GM18870 (cell line): ENCODE results near the gene TNF.

Source experiments
- ATAC-seq: cut with Tn5 transposase; IDR thresholded peaks from one replicate; pipeline ENCODE4 v1.9.1; 2021; ENCODE audit warnings: moderate library complexity; ENCODE audit not compliant: unreplicated experiment

TNF gene

GRCh38 chr6:31575335-31575901, at the start of gene TNF:
TNF (plus strand) TSS chr6:31575565; CDS start chr6:31575742, 177 bp downstream.
- ATAC-seq, result no peak

DNA sequence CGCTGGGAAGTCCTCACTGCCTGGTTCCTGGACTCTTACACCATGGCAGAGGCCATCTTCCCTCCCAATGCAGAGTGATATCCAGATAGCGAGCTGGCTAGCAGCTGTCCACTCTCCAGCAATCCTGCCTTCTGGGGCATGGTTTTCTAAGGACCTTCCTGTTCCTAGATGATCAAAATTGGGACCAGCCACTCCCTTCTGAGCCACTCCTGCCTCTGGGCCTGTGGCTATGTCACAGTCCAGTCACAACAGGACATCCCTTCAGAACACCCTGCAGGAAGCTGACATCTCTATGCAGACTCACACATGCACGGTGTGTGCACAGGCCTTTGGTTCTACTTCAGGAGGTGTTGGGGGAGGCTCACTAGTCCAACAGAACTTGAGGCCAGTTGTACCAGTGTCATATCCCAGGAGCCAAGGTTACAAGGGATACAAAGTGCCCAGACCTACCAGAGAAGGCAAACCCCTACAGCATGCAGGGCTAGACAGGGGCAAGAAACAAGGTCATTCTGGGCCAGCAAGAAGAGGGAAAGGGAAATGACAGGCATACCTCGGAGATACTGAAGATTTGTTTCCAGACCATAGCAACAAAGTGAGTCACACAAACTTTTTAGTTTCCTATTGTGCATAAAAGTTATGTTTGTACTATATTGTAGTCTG, 49.3 kb upstream of the TNF start:
- ATAC-seq, result no peak

GRCh38 chr6:31528307-31528777, 47.0 kb upstream of the TNF start:
- no peak for ATAC-seq

- no peak for ATAC-seq
These were observed 46.5 kb upstream of the TNF start, which contains the start of gene MCCD1 for GRCh38 chr6:31528821-31529328. MCCD1 (plus strand) TSS chr6:31528962; CDS start chr6:31529015, 53 bp downstream.

- ATAC-seq, result no peak
These were observed 45.8 kb upstream of the TNF start for GRCh38 chr6:31529329-31530150.

GRCh38 chr6:31530659-31531058, 44.7 kb upstream of the TNF start:
- ATAC-seq, result no peak

DNA sequence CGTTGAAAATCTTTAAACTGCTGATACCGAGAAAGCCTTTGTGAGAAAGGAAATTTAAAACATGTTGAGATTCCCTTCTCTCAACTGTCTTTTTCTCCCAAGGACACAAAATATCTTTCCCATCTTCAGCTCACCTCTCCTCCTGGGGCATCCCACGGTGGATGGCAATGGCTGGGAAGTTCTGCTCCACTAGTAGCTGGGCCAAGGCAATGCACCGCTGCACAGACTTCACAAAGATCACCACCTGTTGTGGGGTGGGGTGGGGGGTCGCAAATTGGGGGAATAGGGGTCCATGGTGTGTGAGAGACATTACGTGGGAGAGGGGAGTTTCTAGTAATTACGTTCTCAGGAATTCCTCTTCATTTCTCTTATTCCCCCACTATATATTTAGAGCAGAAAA, 44.2 kb upstream of the TNF start:
- ATAC-seq, result no peak

DNA sequence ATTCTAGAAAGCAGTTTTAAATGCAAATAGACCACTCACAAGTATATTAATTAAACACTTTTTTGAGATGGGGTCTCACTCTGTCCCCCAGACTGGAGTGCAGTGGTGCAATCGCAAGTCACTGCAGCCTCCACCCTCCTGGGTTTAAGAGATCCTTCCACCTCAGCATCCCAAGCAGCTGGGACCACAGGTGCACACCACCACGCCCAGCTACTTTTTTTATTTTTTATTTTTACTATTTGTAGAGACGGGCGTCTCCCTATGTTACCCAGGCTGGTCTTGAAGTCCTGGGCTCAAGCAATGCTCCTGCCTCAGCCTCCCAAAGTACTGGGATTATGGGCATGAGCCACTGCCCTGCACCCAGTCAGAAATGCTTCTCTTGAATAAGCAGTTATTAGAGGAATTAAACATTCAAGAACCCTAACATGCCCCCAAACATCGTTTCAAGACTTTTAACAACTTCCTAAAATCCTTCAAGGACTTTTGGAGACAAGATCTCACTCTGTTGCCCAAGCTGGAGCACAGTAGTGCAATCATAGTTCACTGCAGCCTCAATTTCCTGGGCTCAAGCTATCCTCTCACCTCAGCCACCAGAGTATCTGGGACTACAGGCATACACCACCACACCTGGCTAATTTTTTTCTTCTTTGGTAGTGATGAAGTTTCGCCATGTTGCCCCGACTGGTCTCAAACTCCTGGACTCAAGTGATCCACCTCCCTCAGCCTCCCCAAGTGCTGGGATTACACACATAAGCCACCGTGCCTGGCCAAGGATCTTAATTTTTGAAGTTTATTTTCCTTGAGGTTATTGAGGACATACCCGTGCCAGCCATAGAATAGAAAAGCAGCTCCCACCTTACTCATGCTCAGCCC, 43.4 kb upstream of the TNF start:
- no peak for ATAC-seq

- ATAC-seq, result no peak
These were observed 42.5 kb upstream of the TNF start for GRCh38 chr6:31532644-31533454.

- ATAC-seq, result no peak
These were observed 41.9 kb upstream of the TNF start for GRCh38 chr6:31533455-31533841.

GRCh38 chr6:31534011-31534410, 41.4 kb upstream of the TNF start:
- no peak for ATAC-seq

DNA sequence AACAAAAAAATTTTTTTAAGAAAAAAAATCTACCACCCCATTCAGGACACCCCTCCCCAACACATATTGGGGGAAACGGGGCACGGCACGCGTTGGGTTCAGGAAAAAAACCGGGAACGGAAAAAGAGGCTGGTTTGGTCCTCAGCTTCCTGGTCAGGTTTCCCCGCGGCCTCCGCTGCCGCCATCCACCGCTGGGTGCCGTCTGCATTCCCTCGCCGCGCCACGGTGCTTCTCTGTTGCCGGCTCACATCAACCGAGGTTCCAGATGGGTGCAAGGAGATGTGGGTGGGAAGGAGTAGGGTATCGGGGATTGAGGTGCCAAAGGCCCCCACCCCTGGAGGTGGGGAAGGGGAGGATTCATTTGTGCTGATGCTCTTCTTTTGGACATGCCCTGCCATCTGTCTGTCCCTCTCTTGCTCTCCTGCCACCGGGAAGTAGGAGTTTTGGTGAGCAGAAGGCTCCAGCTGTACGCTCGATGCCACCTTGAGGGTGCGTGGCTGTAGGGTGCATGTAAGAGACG, 40.8 kb upstream of the TNF start:
- ATAC-seq, result no peak

GRCh38 chr6:31535538-31536324, 39.6 kb upstream of the TNF start:
- ATAC-seq, result no peak

- no peak for ATAC-seq
These were observed 36.5 kb upstream of the TNF start for GRCh38 chr6:31538805-31539400.

GRCh38 chr6:31540640-31541039, 34.7 kb upstream of the TNF start:
- no peak for ATAC-seq

GRCh38 chr6:31541059-31541657, 34.2 kb upstream of the TNF start:
- no peak for ATAC-seq

DNA sequence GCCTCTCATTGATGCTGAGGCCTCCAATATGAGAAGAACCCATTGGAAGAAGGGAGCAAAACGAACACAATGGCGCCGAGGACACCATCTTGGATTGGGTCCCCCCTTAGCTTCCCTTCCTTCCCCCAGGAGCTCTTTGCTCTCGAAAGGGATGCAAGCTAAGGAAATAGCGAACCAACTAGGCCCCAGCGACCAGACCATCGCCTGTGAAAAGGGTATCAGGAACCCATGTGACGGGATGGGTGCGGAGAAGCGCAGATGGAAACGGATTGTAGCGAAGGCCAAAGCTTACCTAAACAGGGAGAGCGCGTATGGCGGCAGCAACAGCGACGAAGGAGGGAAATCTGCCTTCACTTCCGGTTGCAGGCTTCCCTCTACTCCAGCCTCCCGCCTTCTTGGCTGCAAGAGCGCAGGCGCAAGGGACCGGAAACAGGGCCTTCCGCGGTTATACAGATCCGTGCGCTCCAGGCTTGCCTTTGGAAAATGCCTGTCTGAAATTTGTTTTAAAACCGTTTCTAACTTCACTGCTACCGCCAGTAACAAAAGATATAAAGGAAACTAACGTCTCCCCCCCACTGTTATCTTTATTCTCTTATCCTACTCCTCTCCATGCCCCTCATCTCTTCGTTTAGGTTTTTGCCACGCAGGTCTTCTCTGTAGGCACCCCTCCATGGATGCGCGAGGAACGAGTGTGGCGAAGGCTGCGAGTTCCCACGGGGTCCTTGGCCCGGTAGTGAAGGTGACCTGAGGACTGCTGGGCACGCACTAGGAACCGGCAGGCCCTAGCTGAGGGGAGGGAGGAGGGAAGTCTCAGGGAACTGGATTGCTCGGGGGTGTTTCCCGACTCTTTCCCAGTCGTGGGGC, 33.5 kb upstream of the TNF start, which contains the start of gene DDX39B:
Gene DDX39B (minus strand): TSS at position 346 of the 864 bp plus-strand sequence. CDS start 1,471 bp downstream, outside the sequence.
- peak; percentile 50 for ATAC-seq
